DMS114 treated with DMSO at 0.1 percent for 48 hours (cell line): Measurements from ENCODE around the gene FAM25C.
"Not testable (repeated sequence)": the region's sequence is repeated elsewhere in the genome, so short reads cannot be mapped to it uniquely, and the experiment has no call there.

ENCODE experiments used
- DNase-seq: peaks from one replicate; lab custom pipeline; 2025; ENCODE audit not compliant: unreplicated experiment; lab: John Stamatoyannopoulos, UW

Gene FAM25C

DNA sequence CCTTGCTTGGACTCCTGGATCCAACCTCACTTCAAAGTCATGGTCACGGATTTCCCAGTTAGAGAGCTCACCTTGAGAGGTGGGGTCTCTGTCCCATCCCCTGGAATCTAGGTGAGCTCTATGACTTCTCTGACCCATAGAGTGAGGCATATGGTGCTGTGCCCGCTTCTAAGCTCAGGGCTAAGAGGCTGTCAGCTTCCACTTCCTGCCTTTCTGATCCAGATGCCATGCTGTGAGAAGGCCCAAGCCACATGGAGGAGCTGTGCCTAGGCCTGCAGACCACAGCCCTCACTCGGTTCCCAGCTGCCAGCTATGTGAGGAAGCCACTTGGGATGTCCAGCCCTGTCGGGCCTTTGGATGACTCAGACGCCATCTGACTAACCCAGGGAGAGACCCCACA, 39.9 kb downstream of the FAM25C start:
- not testable (repeated sequence) for DNase-seq

DNA sequence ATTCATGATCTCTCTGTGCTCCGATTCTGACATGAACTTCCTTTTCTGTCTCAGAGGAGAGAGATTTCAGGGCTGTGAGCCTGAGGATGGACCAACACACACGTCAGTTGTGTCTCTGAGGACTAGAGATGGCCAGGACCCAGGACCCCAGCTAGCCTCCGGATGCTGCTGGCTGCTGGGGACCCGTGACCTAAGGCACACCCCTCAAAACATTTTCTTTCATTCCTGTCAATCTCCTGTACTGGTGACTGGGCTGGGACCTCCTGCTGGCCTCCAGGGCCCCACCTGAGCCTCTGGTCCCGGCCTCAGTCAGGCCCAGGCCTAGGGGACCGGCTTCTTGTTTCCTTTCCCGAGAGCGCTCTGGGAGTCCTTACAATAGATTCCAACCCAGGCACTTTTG, 42.4 kb downstream of the FAM25C start:
- not testable (repeated sequence) for DNase-seq

- DNase-seq, result not testable (repeated sequence)
Measured at GRCh38 chr10:47947424-47947823, 52.2 kb downstream of the FAM25C start.
